BLaER1 (cell line): ENCODE measurements around the gene RARS1.
"Not testable (repeated sequence)": the region's sequence is repeated elsewhere in the genome, so short reads cannot be mapped to it uniquely, and the experiment has no call there.

Experiments used
- H3K27ac ChIP-seq: shearing (Covaris generic); formaldehyde crosslinking; 2 replicates; pipeline ENCODE4 v1.8.1; 2022
- H3K27me3 ChIP-seq: shearing (Covaris generic); formaldehyde crosslinking; 2 replicates; pipeline ENCODE4 v1.8.1; 2022
- H3K36me3 ChIP-seq: shearing (Covaris generic); formaldehyde crosslinking; 2 replicates; pipeline ENCODE4 v1.8.1; 2022
- H3K4me1 ChIP-seq: shearing (Covaris generic); formaldehyde crosslinking; 2 replicates; pipeline ENCODE4 v1.8.1; 2022
- H3K4me2 ChIP-seq: shearing (Covaris generic); formaldehyde crosslinking; 2 replicates; pipeline ENCODE4 v1.8.1; 2022
- H3K4me3 ChIP-seq: shearing (Covaris generic); formaldehyde crosslinking; 2 replicates; pipeline ENCODE4 v1.8.1; 2022
- H3K9ac ChIP-seq: shearing (Covaris generic); formaldehyde crosslinking; 2 replicates; pipeline ENCODE4 v1.8.1; 2022
- H3K9me3 ChIP-seq: shearing (Covaris generic); formaldehyde crosslinking; 2 replicates; pipeline ENCODE4 v1.8.1; 2022
- H4K20me1 ChIP-seq: shearing (Covaris generic); formaldehyde crosslinking; 2 replicates; pipeline ENCODE4 v1.8.1; 2022
- Cebpa-rat ChIP-seq: shearing (Covaris generic); IDR thresholded peaks from 2 replicates; pipeline ENCODE4 v1.8.1; 2022

RARS1 gene

DNA sequence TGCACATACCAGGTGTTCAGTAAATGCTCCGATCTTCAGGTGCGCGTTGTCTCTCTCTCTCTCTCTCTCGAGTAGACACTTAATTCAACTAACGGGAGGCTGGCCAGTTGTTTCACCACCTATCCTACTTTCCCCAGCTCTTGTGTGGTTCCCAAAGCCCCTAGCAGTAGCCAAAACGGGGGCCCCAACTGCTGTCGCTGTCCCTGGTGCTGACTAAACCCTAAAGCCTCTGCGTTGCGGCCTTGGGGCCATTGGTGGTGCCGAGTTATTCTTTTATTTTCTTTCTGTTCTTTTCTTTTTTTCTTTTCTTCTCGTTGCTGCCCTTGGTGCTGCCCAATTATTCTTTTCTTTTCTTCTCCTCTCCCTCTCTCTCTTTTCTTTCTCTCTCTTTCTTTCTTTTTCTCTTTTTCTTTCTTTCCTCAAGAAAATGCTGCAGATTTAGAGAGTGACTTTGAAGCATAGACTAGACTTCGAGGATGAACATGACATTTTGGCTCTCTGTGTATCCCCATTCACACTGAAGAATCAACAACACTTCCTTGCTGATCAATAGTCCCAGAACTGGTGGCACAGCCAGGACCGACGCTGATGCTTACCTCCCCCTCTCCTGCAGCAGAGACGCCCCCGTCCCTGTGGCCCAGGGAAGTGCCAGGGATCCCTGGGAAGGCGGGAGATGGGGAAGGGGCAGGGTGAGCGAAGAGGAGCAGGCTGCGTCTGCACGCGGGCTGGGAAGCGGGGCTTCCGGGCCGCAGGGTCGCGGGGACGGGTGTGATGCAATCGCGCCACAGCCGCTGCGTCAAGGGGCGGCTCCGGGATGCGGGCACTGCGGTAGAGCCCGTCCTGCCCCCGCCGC lies 42.5 kb downstream of the RARS1 start, which contains the start of gene FBLL1:
Gene FBLL1, plus strand, starts transcription at position 785 of the 853 bp plus-strand sequence. CDS start 200 bp downstream, outside the sequence.
- no peak within 1 kb of the TSS for H3K4me2 ChIP-seq
- H3K9ac ChIP-seq, result no peak within 1 kb of the TSS

DNA sequence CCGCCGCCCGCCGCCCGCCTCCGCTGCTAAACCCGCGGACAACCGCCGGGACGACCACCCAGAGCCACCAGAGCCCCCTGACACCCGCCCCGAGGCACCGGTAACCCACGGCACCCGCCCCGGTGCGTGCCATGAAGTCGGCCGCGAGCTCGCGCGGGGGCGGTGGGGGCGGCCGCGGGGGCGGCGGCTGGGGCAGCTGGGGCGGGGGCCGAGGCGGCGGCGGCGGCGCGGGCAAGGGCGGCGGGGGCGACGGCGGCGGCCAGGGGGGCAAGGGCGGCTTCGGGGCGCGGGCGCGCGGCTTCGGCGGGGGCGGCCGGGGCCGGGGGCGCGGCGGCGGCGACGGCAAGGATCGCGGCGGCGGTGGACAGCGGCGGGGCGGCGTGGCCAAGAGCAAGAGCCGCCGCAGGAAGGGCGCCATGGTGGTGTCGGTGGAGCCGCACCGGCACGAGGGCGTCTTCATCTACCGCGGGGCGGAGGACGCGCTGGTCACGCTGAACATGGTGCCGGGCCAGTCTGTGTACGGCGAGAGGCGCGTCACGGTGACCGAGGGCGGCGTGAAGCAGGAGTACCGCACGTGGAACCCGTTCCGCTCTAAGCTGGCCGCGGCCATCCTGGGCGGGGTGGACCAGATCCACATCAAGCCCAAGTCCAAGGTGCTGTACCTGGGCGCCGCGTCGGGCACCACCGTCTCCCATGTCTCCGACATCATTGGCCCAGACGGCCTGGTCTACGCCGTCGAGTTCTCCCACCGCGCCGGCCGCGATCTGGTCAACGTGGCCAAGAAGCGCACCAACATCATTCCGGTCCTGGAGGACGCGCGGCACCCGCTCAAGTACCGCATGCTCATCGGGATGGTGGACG lies 43.3 kb downstream of the RARS1 start:
- Histone ChIP-seq H3K4me2 (no peak overlapping the region), H3K9ac (no peak overlapping the region), H3K4me1 (no peaks in the 10 kb centered on the region), H3K27me3 (no peaks in the 10 kb centered on the region), H4K20me1 (no peaks in the 10 kb centered on the region), H3K9me3 (peaks cover 8% of the 10 kb centered on the region; the same call in 1 of the 2 replicates), H3K36me3 (no peaks in the 10 kb centered on the region), H3K4me3 (no peak overlapping the region), H3K27ac (no peak overlapping the region)
- no peak for TF ChIP-seq Cebpa-rat

More for the DNA sequence above, 42.5 kb downstream of the RARS1 start, which contains the start of gene FBLL1:
- no peak for TF ChIP-seq Cebpa-rat
- Histone ChIP-seq H3K27ac (no peak within 1 kb of the TSS), H3K9me3 (peaks cover 8% of the 10 kb centered on the region; the same call in 1 of the 2 replicates), H3K27me3 (no peaks in the 10 kb centered on the region), H3K36me3 (no peaks in the 10 kb centered on the region), H3K4me1 (no peaks in the 10 kb centered on the region), H4K20me1 (no peaks in the 10 kb centered on the region), H3K4me3 (no peak within 1 kb of the TSS)

DNA sequence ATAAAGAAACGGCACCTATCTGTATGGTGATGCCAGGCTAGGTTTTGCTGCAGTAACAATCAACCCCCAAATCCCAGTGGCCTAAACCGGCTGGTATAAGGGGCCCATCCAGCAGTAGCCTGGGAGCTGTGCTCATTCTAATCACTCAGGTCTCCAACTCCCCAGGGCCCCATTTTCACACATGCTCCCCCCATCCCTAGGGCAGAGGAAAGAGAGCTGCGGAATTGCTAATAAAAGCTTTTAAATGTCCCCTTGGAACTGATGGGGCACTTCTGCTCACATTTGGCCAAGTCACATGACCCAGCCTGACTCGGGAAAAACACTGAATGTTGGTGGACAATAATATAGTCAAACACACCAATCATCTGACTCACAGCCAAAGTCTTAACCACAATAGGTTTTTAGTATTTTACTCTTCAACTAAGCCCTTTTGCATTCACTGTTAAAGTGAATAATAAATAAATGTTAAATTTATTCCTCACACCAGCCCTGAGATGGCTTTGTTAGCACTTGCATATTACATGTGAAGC lies 44.4 kb downstream of the RARS1 start:
- no peak for TF ChIP-seq Cebpa-rat
- Histone ChIP-seq H3K4me1 (no peaks in the 10 kb centered on the region), H3K9me3 (peaks cover 8% of the 10 kb centered on the region; the same call in 1 of the 2 replicates), H3K27ac (no peak overlapping the region), H3K4me2 (no peak overlapping the region), H4K20me1 (no peaks in the 10 kb centered on the region), H3K4me3 (no peak overlapping the region), H3K36me3 (no peaks in the 10 kb centered on the region), H3K27me3 (no peaks in the 10 kb centered on the region), H3K9ac (no peak overlapping the region)

DNA sequence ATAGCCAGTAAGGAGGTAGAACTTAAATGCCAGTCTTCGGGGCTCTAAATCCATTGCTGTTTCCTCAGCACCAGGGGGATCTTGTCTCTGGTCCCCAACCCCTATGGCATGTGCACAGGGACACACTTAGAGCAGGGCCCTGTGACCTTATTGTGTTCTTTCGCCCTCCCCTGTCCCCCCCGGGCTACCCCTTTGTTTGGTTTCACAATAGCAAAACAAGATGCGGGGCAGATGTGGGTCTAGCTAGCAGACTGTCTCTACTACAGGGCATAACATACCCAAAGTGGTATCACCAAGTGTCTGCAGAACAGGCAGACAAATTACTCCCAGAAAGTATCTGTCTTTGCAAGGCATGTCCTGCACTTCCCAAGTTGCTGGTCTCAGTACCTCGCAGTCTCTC lies 44.9 kb downstream of the RARS1 start:
- H3K9ac ChIP-seq, result no peak overlapping the region
- peaks cover 8% of the 10 kb centered on the region; the same call in 1 of the 2 replicates for H3K9me3 ChIP-seq
- no peaks in the 10 kb centered on the region for H3K27me3 ChIP-seq
- H4K20me1 ChIP-seq, result no peaks in the 10 kb centered on the region
- H3K27ac ChIP-seq, result no peak overlapping the region
- no peaks in the 10 kb centered on the region for H3K36me3 ChIP-seq
- no peak for TF ChIP-seq Cebpa-rat
- H3K4me2 ChIP-seq, result no peak overlapping the region
- no peak overlapping the region for H3K4me3 ChIP-seq
- H3K4me1 ChIP-seq, result no peaks in the 10 kb centered on the region

DNA sequence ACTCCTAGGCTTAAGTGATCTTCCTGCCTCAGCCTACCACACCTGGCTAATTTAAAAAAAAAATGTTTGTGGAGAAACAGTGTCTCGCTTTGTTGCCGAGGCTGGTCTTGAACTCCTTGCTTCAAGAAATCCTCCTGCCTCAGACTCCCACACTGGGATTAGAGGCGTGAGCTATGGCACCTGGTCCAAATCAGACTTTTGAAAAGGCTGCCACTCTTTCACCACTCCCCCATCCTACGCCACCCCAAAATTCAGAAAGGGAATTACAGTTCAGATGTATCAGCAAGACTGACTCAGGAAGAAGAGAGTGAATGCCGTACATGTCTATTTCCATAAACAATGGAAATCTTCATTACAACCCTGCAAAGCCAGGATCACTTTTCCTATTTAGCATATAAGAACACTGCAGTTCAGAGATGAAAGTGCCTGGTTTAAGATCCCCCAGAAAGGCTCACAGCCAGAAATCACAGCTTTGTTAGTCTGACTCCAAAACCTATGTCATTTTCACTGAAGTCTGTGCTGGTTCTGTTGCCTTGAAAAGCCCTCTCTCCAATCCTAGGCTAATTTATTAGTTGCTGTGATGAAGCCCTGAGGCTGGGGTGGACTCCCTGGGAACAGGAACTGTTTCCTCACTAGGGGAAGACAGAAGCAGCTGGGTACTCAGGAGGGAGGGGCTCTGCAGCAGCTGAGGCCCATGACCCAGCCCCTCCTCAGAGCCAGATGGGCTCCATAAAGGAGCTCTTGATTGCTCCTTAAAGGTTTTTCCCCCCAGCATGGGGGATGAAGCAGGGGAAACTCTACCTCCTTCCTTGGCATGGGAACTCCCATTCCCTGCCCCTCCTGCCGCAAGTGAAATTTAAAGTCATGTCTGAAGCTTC lies 46.0 kb downstream of the RARS1 start:
- Histone ChIP-seq H3K4me2 (no peak overlapping the region), H3K27me3 (no peaks in the 10 kb centered on the region), H3K4me3 (no peak overlapping the region), H3K27ac (no peak overlapping the region), H3K9ac (no peak overlapping the region), H3K36me3 (no peaks in the 10 kb centered on the region), H3K9me3 (peaks cover 8% of the 10 kb centered on the region; the same call in 1 of the 2 replicates), H4K20me1 (no peaks in the 10 kb centered on the region), H3K4me1 (no peaks in the 10 kb centered on the region)
- no peak for TF ChIP-seq Cebpa-rat

DNA sequence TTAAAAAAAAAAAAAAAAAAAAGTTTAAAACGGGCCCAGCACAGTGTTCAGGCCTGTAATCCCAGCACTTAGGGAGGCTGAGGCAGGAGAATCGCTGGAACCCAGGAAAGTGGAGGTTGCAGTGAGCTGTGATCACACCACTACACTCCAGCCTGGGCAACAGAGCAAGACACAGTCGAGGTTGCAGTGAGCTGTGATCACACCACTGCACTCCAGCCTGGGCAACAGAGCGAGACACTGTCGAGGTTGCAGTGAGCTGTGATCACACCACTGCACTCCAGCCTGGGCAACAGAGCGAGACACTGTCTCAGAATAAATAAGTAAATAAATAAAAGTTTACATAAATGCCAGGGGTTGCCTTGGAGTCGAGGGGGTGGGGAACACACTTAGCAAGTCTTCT lies 48.1 kb downstream of the RARS1 start:
- H3K36me3 ChIP-seq, H3K4me2 ChIP-seq, H3K9ac ChIP-seq, H4K20me1 ChIP-seq, H3K4me1 ChIP-seq, H3K27me3 ChIP-seq, H3K4me3 ChIP-seq, H3K27ac ChIP-seq, H3K9me3 ChIP-seq: not testable (repeated sequence)

DNA sequence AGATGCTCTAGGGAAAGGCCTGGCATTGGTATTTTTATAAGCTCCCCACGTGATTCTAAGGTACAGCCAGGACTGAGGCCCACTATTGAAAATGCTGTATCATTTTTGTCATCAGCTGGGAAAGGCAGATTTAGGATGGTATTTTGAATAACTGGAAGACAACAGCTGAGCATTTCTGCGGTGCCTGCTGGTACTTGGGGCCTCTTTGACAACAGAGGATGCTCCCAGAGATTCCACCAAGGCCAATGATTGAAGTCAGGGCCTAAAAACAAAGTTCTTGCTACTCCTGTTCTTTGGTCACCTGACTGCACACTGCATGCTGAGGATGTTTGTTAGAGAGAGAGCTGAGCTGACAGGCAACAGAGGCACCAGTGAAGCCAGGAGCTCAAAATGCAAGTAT lies 50.9 kb downstream of the RARS1 start:
- no peak overlapping the region for H3K4me2 ChIP-seq
- H3K27ac ChIP-seq, result no peak overlapping the region
- H4K20me1 ChIP-seq, result no peaks in the 10 kb centered on the region
- no peak overlapping the region for H3K9ac ChIP-seq
- no peak overlapping the region for H3K4me3 ChIP-seq
- TF ChIP-seq Cebpa-rat, result no peak
- H3K36me3 ChIP-seq, result no peaks in the 10 kb centered on the region
- no peaks in the 10 kb centered on the region for H3K9me3 ChIP-seq
- no peaks in the 10 kb centered on the region for H3K4me1 ChIP-seq
- H3K27me3 ChIP-seq, result no peaks in the 10 kb centered on the region

DNA sequence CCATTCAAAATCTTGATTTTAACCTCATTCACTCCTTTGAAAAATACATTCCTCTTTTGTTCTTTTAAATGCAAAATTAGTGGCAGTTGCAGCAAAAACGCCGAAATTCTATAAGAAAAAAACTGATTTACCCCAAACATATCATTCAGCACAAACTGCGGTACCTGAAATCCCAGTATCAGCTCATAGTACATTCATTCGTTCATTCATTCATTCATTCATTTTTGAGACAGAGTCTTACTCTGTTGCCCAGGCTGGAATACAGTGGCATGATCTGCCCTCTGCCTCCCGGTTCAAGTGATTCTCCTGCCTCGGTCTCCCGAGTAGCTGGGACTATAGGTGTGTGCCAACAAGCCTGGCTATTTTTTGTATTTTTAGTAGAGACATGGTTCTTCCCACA lies 63.3 kb downstream of the RARS1 start:
- H3K9ac ChIP-seq, result no peak overlapping the region
- TF ChIP-seq Cebpa-rat, result no peak
- H4K20me1 ChIP-seq, result peaks cover 60% of the 10 kb centered on the region
- H3K27me3 ChIP-seq, result no peaks in the 10 kb centered on the region
- no peak overlapping the region for H3K4me2 ChIP-seq
- no peaks in the 10 kb centered on the region for H3K9me3 ChIP-seq
- H3K4me1 ChIP-seq, result no peaks in the 10 kb centered on the region
- H3K4me3 ChIP-seq, result no peak overlapping the region
- H3K27ac ChIP-seq, result no peak overlapping the region
- peaks cover 74% of the 10 kb centered on the region for H3K36me3 ChIP-seq

DNA sequence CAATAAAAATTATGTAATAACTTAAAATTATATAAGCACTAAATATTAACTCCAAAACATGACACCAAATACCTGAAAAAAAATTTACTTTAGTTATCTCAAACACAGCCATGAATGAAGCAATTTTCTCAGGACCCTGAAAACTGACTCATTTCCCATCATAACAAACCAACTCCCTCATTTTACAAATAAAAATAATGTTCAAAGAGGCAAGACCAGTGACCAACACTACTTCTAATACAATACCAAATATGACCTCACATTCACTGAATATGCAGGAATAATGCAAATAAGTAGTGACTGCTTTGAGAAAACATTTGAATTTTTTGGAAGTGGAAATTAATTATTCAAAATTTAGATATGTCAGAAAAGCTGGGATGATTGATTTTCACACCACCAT lies 64.4 kb downstream of the RARS1 start:
- Histone ChIP-seq H3K4me3 (no peak overlapping the region), H3K4me1 (no peaks in the 10 kb centered on the region), H3K27ac (no peak overlapping the region), H4K20me1 (peaks cover 69% of the 10 kb centered on the region), H3K9ac (no peak overlapping the region), H3K9me3 (no peaks in the 10 kb centered on the region), H3K36me3 (peaks cover 85% of the 10 kb centered on the region), H3K27me3 (no peaks in the 10 kb centered on the region), H3K4me2 (no peak overlapping the region)
- no peak for TF ChIP-seq Cebpa-rat
